Gastroesophageal sphincter (tissue), 4 donors: ENCODE results near the gene KRAS. TPM values are rescaled to one million over a fixed set of nuclear protein-coding genes. Genes with fewer than 3 reads are reported as not detected.
A peak's percentile ranks its signal among the peaks of the same experiment; 100 is the strongest.

Experiments
- ATAC-seq: fragments of 150-250 bp; one replicate; pipeline ENCODE4 v1.9.1; 2016; ENCODE audit warnings: mild to moderate bottlenecking, moderate library complexity
- H3K27ac ChIP-seq, 4 donors: fragments of 200-600 bp; sonication (generic) in 3 of 4; 1 replicate in 3 of 4; 2 replicates in 1 of 4; pipeline ENCODE4 v1.5.1; 2016 to 2019
- H3K27me3 ChIP-seq: fragments of 200-600 bp; sonication (generic); one replicate; pipeline ENCODE4 v1.5.1; 2019
- H3K36me3 ChIP-seq, 2 donors: fragments of 200-600 bp; sonication (generic); one replicate each; pipeline ENCODE4 v1.5.1; 2019; ENCODE audit warnings: control low read depth in 1 of 2
- H3K4me1 ChIP-seq, 3 donors: fragments of 200-600 bp; sonication (generic); 1 replicate in 2 of 3; 2 replicates in 1 of 3; pipeline ENCODE4 v1.5.1; 2016 to 2019; ENCODE audit warnings: control low read depth in 2 of 3
- H3K4me3 ChIP-seq, 2 donors: fragments of 200-600 bp; sonication (generic); one replicate each; pipeline ENCODE4 v1.5.1; 2019; ENCODE audit warnings: mild to moderate bottlenecking in 1 of 2, moderate library complexity in 1 of 2
- H3K9me3 ChIP-seq, 3 donors: fragments of 200-600 bp; sonication (generic); one replicate each; pipeline ENCODE4 v1.5.1; 2017 to 2019; ENCODE audit warnings: control low read depth in 2 of 3
- EP300 ChIP-seq: sonication (generic); formaldehyde crosslinking; IDR thresholded peaks from one replicate; pipeline ENCODE4 v1.6.1; 2017; ENCODE audit warnings: antibody characterized with exemption, mild to moderate bottlenecking
- POLR2A ChIP-seq, 2 donors: fragments of 450-650 bp; IDR thresholded peaks; one replicate each; pipeline ENCODE4 v1.6.1; 2017; ENCODE audit warnings: antibody characterized with exemption in 2 of 2, mild to moderate bottlenecking in 2 of 2, moderate library complexity in 1 of 2
- POLR2AphosphoS5 ChIP-seq: sonication (generic); formaldehyde crosslinking; IDR thresholded peaks from one replicate; pipeline ENCODE4 v1.6.1; 2017; ENCODE audit warnings: antibody characterized with exemption
- WGBS, 2 donors: methylation state at CpG; one replicate each; pipeline ENCODE4 v1.1.5; 2018; ENCODE audit warnings: low coverage in 1 of 2; 5-methylcytosine and 5-hydroxymethylcytosine counted together
- total RNA-seq, 4 donors: library from RNA; depleted of rRNA; stranded (reverse); fragments of >200 nt; gene quantifications; one replicate each; pipeline ENCODE4 v1.1.0, GENCODE V29; 2016
- TF ChIP-seq, protein P1 (sequence below), 4 experiments: fragments of 200-600 bp in 2 of 4; fragments of 450-650 bp in 2 of 4; sonication (generic) in 1 of 4; IDR thresholded peaks; one replicate each; pipeline ENCODE4 v1.5.1; 2017 to 2019; ENCODE audit warnings: antibody characterized with exemption in 4 of 4, mild to moderate bottlenecking in 2 of 4, moderate library complexity in 2 of 4

Gene KRAS
- total RNA-seq, 4 donors from 2014 or later, result 31.8 to 35.6 (median 33.0) TPM

DNA sequence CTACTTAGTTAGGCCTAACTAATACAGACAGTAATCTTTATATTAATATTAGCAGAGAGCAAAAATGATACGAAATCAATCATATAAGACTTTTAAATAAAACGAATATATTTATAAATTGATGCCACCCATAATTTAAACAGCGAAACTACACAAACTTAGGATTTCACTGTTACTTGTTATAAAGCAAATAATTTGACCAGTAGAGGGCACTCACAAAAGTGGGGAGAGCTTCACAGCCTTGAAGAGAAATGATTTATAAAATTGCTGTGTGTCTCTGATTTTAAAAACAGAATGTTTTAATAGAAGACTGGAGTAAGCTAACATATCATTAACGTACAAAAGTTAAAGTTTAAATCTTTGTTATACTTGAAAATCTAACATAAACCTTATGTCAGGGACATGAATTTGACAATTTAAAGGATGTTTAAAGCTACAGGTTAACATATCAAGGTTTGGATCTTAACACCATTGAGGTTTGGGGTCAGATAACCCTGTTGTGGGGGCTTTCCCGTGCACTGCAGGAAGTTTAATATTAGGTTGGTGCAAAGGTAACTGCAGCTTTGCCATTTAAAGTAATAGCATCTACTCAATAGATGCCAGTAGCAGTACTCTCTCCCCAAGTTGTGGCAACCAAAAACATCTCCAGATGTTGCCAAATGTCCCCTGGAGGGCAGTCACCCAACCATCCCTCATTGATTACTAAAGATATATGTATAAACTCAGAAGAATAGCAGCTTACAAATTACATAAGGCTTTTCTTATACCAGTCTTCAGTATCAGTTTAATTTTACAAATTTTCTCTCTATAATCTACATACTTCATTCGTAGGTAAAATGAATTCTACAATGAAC lies 9.3 kb downstream of the KRAS start:
- Histone ChIP-seq H3K4me3 (no peak overlapping the region), H3K36me3 (peaks cover 0 to 7% of the 10 kb centered on the region in 2 donors), H3K9me3 (no peaks in the 10 kb centered on the region), H3K27me3 (no peaks in the 10 kb centered on the region), H3K27ac (peak overlapping the region; percentile 43 to 68 (median 53)), H3K4me1 (peaks cover 0 to 33% (median 1%) of the 10 kb centered on the region in 3 donors)
- no peak for TF ChIP-seq POLR2AphosphoS5
- TF ChIP-seq, protein P1, sequence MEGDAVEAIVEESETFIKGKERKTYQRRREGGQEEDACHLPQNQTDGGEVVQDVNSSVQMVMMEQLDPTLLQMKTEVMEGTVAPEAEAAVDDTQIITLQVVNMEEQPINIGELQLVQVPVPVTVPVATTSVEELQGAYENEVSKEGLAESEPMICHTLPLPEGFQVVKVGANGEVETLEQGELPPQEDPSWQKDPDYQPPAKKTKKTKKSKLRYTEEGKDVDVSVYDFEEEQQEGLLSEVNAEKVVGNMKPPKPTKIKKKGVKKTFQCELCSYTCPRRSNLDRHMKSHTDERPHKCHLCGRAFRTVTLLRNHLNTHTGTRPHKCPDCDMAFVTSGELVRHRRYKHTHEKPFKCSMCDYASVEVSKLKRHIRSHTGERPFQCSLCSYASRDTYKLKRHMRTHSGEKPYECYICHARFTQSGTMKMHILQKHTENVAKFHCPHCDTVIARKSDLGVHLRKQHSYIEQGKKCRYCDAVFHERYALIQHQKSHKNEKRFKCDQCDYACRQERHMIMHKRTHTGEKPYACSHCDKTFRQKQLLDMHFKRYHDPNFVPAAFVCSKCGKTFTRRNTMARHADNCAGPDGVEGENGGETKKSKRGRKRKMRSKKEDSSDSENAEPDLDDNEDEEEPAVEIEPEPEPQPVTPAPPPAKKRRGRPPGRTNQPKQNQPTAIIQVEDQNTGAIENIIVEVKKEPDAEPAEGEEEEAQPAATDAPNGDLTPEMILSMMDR (IDR thresholded peaks at IDR 0.05), result peak; percentile 64 to 73 (median 66)
- peak; percentile 60 for ATAC-seq
- WGBS, 2 donors, result 28 to 36% methylated on average over 6 of the region's 6 CpGs

- no peak for ATAC-seq
- peaks cover 0 to 3% of the 10 kb centered on the region in 2 donors for H3K36me3 ChIP-seq
- peak overlapping the region; percentile 30 to 61 (median 60) for H3K27ac ChIP-seq
- no peaks in the 10 kb centered on the region for H3K27me3 ChIP-seq
- 36 to 58% methylated on average over 3 to 4 of the region's 4 CpGs for WGBS, 2 donors
- H3K4me1 ChIP-seq, result peaks cover 0 to 27% (median 4%) of the 10 kb centered on the region in 3 donors
- no peaks in the 10 kb centered on the region for H3K9me3 ChIP-seq
- TF ChIP-seq POLR2A (IDR thresholded peaks at IDR 0.05) (no peak), EP300 (no peak), POLR2AphosphoS5 (no peak)
- TF ChIP-seq, protein P1 (IDR thresholded peaks at IDR 0.05), result no peak
- H3K4me3 ChIP-seq, result no peak overlapping the region
Measured at GRCh38 chr12:25236626-25237025, 14.1 kb downstream of the KRAS start.

DNA sequence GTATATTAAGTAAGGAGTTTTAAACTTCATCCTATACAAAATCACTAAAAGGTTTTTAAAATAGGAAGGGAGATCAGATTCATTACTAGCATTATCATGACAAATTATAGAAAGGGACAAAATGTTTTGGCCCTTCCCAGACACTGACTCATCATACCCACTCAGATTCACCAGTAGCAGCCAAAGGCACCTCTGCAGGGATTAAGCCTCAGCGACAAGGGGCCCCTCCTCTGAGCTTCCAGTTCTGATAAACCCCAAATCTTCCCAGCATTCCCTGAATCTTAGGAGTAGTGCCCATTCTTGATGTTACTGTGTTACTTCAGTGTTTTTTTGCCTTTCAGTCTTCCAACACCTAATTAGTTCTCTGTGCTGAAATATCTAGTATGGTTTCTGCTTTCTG lies 14.5 kb downstream of the KRAS start:
- Histone ChIP-seq H3K4me3 (no peak overlapping the region), H3K36me3 (peaks cover 0 to 3% of the 10 kb centered on the region in 2 donors), H3K27ac (peak overlapping the region; percentile 30 to 61 (median 60)), H3K4me1 (peaks cover 0 to 22% (median 4%) of the 10 kb centered on the region in 3 donors), H3K27me3 (no peaks in the 10 kb centered on the region), H3K9me3 (no peaks in the 10 kb centered on the region)
- TF ChIP-seq, protein P1 (IDR thresholded peaks at IDR 0.05), result no peak
- peak; percentile 65 for TF ChIP-seq POLR2AphosphoS5
- no peak for TF ChIP-seq EP300
- TF ChIP-seq POLR2A (IDR thresholded peaks at IDR 0.05), result no peak
- 23 to 33% methylated on average over 1 of the region's 1 CpG for WGBS, 2 donors
- ATAC-seq, result no peak

GRCh38 chr12:25213338-25213737 lies 37.4 kb downstream of the KRAS start:
- TF ChIP-seq EP300 (no peak), POLR2AphosphoS5 (no peak), POLR2A (IDR thresholded peaks at IDR 0.05) (no peak)
- TF ChIP-seq, protein P1 (IDR thresholded peaks at IDR 0.05), result no peak
- Histone ChIP-seq H3K4me3 (no peak overlapping the region), H3K27me3 (no peaks in the 10 kb centered on the region), H3K36me3 (peaks cover 0 to 17% of the 10 kb centered on the region in 2 donors), H3K4me1 (peaks cover 0 to 13% (median 0%) of the 10 kb centered on the region in 3 donors), H3K27ac (no peak overlapping the region), H3K9me3 (no peaks in the 10 kb centered on the region)
- no peak for ATAC-seq
- WGBS, 2 donors, result 81 to 100% methylated on average over 1 of the region's 1 CpG

- TF ChIP-seq, protein P1 (IDR thresholded peaks at IDR 0.05), result no peak
- no peak for TF ChIP-seq EP300
- Histone ChIP-seq H3K27me3 (no peaks in the 10 kb centered on the region), H3K4me3 (no peak overlapping the region), H3K36me3 (peaks cover 0 to 58% of the 10 kb centered on the region in 2 donors), H3K27ac (no peak overlapping the region), H3K4me1 (peaks cover 0 to 13% (median 0%) of the 10 kb centered on the region in 3 donors), H3K9me3 (no peaks in the 10 kb centered on the region)
- ATAC-seq, result no peak
- WGBS, 2 donors, result 67 to 79% methylated on average over 1 of the region's 1 CpG
Measured at GRCh38 chr12:25208554-25208953, 42.2 kb downstream of the KRAS start.
